Smooth muscle cell (in vitro differentiated cells): ENCODE measurements around the gene HSD17B12. TPM values are rescaled to one million over a fixed set of nuclear protein-coding genes. Genes with fewer than 3 reads are reported as not detected.

ENCODE experiments used
- polyA plus RNA-seq: library from polyadenylated mRNA; unstranded; fragments of >200 nt; fragmentation: Nextera tagmentation; extraction: Ambion mirVana; gene quantifications from 2 replicates; pipeline ENCODE4 v1.2.1, GENCODE V29; 2016
- small RNA-seq: library from RNA; depleted of rRNA; stranded (forward); fragments of <200 nt; gene quantifications from one replicate; pipeline ENCODE3, GENCODE V24; 2014
- total RNA-seq: library from RNA; depleted of rRNA; stranded (reverse); fragments of >200 nt; gene quantifications from 2 replicates; pipeline ENCODE4 v1.2.3, GENCODE V29; 2014

The HSD17B12 gene
- total and polyA plus RNA-seq, 2 experiments from 2014 or later = 74.8 to 111 TPM

Small RNAs within 50 kb of the gene (small RNA-seq; reads per million reads assigned to genes)
- gene PHBP2 = 0.21 reads per million
- 0.37 reads per million, percentile 11 among the genes with 10 or more reads in this experiment for gene RPL23AP63

Other genes with a start within 250 kb of the HSD17B12 start
- gene ALKBH3, start 200.1 kb downstream of the HSD17B12 start, total RNA-seq = 31.7 and 34.3 TPM in 2 replicates
- 29.9 and 37.1 TPM in 2 replicates for gene ALKBH3, start 200.1 kb downstream of the HSD17B12 start, polyA plus RNA-seq